ENCODE measurements around the gene SETBP1. TPM values are rescaled to one million over a fixed set of nuclear protein-coding genes. Genes with fewer than 3 reads are reported as not detected.

Gene SETBP1
- total RNA-seq, 1 experiment from 2014 or later, result 0.05 TPM

GRCh38 chr18:44920441-44920840, 239.8 kb downstream of the SETBP1 start:
- BruUV-seq (replicated peaks), result no TSS peak
- intact Hi-C loops (cut with micrococcal nuclease), result no loop called here
- POLR2A ChIA-PET, result no interaction called here

More at GRCh38 chr18:44920441-44920840, 239.8 kb downstream of the SETBP1 start:
- no peak overlapping the region for H2AFZ ChIP-seq (ENCODE audit: low read depth, low read length, poor library complexity, severe bottlenecking)
- no peaks in the 10 kb centered on the region for H3K27me3 ChIP-seq (ENCODE audit: insufficient read depth, low read length)
- no peak overlapping the region for H3K4me2 ChIP-seq (ENCODE audit: low read length)
- DNase-seq (ENCODE audit: low read depth, low spot score), result no peak
- ATAC-seq, result no peak
- H3K9me2 ChIP-seq (ENCODE audit: insufficient read depth), result no peaks in the 10 kb centered on the region
- H3K4me1 ChIP-seq (ENCODE audit: control insufficient read depth in 1 of 2, insufficient read depth in 2 of 2, low read length in 2 of 2), result no peaks in the 10 kb centered on the region
- H3K79me2 ChIP-seq (ENCODE audit: insufficient read depth, low read length), result no peaks in the 10 kb centered on the region
- no peaks in the 10 kb centered on the region for H4K20me1 ChIP-seq (ENCODE audit: insufficient read depth)
- H3K4me3 ChIP-seq (replicated peaks in 1 of 2; ENCODE audit: low read depth in 1 of 2, low read length in 2 of 2), result no peak overlapping the region
- H3K27ac ChIP-seq (ENCODE audit: low read depth, low read length), result no peak overlapping the region
- CTCF ChIA-PET, result no interaction called here
- H3K9me3 ChIP-seq (ENCODE audit: control insufficient read depth in 1 of 2, insufficient read depth in 1 of 2, low read depth in 1 of 2, low read length in 2 of 2), result peaks cover 12 to 26% of the 10 kb centered on the region in 2 experiments; a peak in 2 of 4 replicates
- RAD21 ChIA-PET (ENCODE audit: low non-redundant PET in 1 of 2, low total read pairs in 2 of 2, uncharacterized antibody in 2 of 2, unreplicated experiment in 2 of 2), result no interaction called here
- H3K9ac ChIP-seq (ENCODE audit: low read length), result no peak overlapping the region
- H3K36me3 ChIP-seq (ENCODE audit: control insufficient read depth in 1 of 2, insufficient read depth in 2 of 2, low read length in 2 of 2), result no peaks in the 10 kb centered on the region
- TF ChIP-seq ZFX (IDR thresholded peaks at IDR 0.05) (no peak), TCF7L2 (IDR thresholded peaks at IDR 0.05; ENCODE audit: borderline replicate concordance, extremely low read depth, insufficient read depth, insufficient read length) (no peak), CBX3 (IDR thresholded peaks at IDR 0.05; ENCODE audit: low read depth) (no peak), REST (IDR thresholded peaks at IDR 0.05; ENCODE audit: low read depth) (no peak), SRF (IDR thresholded peaks at IDR 0.05; ENCODE audit: low read depth) (no peak), ZNF274 (IDR thresholded peaks at IDR 0.05; ENCODE audit: low read depth, low read length) (no peak), SIN3A (IDR thresholded peaks at IDR 0.05; ENCODE audit: low read depth) (no peak), EZH2phosphoT487 (IDR thresholded peaks at IDR 0.05; ENCODE audit: borderline replicate concordance) (no peak), EGR1 (IDR thresholded peaks at IDR 0.05; ENCODE audit: low read depth) (no peak), ELF1 (IDR thresholded peaks at IDR 0.05; ENCODE audit: borderline replicate concordance, low read depth) (no peak)
